ENCODE results near the gene PDCD6IP.

- TF ChIP-seq CTCF (IDR thresholded peaks at IDR 0.05; ENCODE audit: poor library complexity, severe bottlenecking): no peak
- TF ChIP-seq TAF1 (IDR thresholded peaks at IDR 0.05; ENCODE audit: low read depth): no peak
These were observed 32.6 kb downstream of the PDCD6IP start for GRCh38 chr3:33831053-33831452.
